ENCODE results near the gene ITGB4.
A peak's percentile ranks its signal among the peaks of the same experiment; 100 is the strongest.
"Not testable (repeated sequence)": the region's sequence is repeated elsewhere in the genome, so short reads cannot be mapped to it uniquely, and the experiment has no call there.

The ITGB4 gene

DNA sequence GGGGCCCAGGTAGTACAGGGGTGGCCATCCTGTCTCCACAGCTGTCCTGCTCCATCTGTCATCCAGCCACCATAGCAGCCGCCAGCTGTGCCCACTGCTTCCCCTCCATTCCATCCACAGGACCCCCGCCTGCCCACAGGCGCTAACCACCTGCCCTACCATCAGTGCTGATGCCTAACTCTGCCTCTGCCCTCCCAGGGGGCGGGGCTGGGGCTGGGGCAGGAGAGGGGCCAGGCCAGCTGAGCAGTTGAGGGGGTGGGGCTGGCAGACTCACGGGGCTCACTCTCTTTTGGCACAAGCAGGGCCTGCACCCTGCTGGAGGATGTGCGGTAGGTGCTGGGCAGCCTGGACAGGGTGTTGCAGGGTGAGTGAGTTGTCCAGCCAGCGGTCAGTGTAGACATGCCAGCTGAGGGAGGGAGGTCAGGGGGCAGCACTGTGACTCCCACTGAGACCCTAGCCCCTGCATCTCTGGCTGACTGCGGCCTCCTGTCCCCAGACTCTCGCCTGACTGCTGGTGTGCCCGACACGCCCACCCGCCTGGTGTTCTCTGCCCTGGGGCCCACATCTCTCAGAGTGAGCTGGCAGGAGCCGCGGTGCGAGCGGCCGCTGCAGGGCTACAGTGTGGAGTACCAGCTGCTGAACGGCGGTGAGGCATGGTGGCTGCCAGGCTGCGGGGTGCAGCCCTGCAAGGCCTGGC lies 34.1 kb downstream of the ITGB4 start:
- DNase-seq = no peak
- H3K9me3 Mint-ChIP-seq = no peaks in the 10 kb centered on the region
- peak overlapping the region; percentile 66 to 72 for H3K4me3 Mint-ChIP-seq
- peak overlapping the region; percentile 45 to 88 for H3K27ac Mint-ChIP-seq
- H3K4me1 Mint-ChIP-seq (ENCODE audit: low read depth in 2 of 2) = peaks cover 10 to 11% of the 10 kb centered on the region in 2 donors
- no peaks in the 10 kb centered on the region for H3K27me3 Mint-ChIP-seq
- peaks cover 6% of the 10 kb centered on the region for H3K36me3 Mint-ChIP-seq (ENCODE audit: insufficient read depth)
- ATAC-seq (replicated peaks) = no peak

- H3K27me3 Mint-ChIP-seq = no peaks in the 10 kb centered on the region
- peaks cover 3% of the 10 kb centered on the region for H3K36me3 Mint-ChIP-seq (ENCODE audit: insufficient read depth)
- ATAC-seq (replicated peaks) (no peak), DNase-seq (no peak)
- H3K4me1 Mint-ChIP-seq (ENCODE audit: low read depth in 2 of 2) = peaks cover 10 to 11% of the 10 kb centered on the region in 2 donors
- no peaks in the 10 kb centered on the region for H3K9me3 Mint-ChIP-seq
- H3K4me3 Mint-ChIP-seq = no peak overlapping the region
- no peak overlapping the region for H3K27ac Mint-ChIP-seq
These were observed 34.7 kb downstream of the ITGB4 start for GRCh38 chr17:75755990-75756389.

DNA sequence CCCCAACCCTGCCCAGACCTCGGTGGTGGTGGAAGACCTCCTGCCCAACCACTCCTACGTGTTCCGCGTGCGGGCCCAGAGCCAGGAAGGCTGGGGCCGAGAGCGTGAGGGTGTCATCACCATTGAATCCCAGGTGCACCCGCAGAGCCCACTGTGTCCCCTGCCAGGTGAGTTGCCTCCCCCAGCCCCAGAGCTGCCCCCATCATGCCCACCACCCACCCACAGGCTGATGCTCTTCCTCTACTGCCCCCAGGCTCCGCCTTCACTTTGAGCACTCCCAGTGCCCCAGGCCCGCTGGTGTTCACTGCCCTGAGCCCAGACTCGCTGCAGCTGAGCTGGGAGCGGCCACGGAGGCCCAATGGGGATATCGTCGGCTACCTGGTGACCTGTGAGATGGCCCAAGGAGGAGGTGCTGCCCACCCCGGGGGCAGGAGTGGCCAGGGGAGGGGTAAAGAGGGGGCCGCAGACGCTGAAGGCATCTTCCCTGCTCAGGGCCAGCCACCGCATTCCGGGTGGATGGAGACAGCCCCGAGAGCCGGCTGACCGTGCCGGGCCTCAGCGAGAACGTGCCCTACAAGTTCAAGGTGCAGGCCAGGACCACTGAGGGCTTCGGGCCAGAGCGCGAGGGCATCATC lies 35.3 kb downstream of the ITGB4 start:
- H3K27ac Mint-ChIP-seq = no peak overlapping the region
- H3K4me1 Mint-ChIP-seq (ENCODE audit: low read depth in 2 of 2) = peaks cover 10 to 11% of the 10 kb centered on the region in 2 donors
- no peak overlapping the region for H3K4me3 Mint-ChIP-seq
- peaks cover 3% of the 10 kb centered on the region for H3K36me3 Mint-ChIP-seq (ENCODE audit: insufficient read depth)
- no peak for ATAC-seq (replicated peaks)
- DNase-seq = no peak
- H3K9me3 Mint-ChIP-seq = no peaks in the 10 kb centered on the region
- H3K27me3 Mint-ChIP-seq = no peaks in the 10 kb centered on the region

DNA sequence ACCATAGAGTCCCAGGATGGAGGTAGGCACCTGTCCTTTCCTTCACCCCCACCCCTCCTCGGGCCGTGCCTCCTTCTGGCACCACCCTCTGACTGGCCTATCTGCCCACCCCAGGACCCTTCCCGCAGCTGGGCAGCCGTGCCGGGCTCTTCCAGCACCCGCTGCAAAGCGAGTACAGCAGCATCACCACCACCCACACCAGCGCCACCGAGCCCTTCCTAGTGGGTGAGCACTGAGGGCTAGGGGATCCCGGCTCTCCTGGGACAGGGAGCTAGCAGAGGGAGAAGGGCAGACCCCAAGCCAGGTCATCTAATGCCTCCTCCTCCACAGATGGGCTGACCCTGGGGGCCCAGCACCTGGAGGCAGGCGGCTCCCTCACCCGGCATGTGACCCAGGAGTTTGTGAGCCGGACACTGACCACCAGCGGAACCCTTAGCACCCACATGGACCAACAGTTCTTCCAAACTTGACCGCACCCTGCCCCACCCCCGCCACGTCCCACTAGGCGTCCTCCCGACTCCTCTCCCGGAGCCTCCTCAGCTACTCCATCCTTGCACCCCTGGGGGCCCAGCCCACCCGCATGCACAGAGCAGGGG lies 35.9 kb downstream of the ITGB4 start:
- H3K36me3 Mint-ChIP-seq (ENCODE audit: insufficient read depth) = peaks cover 3% of the 10 kb centered on the region
- H3K27me3 Mint-ChIP-seq = no peaks in the 10 kb centered on the region

DNA sequence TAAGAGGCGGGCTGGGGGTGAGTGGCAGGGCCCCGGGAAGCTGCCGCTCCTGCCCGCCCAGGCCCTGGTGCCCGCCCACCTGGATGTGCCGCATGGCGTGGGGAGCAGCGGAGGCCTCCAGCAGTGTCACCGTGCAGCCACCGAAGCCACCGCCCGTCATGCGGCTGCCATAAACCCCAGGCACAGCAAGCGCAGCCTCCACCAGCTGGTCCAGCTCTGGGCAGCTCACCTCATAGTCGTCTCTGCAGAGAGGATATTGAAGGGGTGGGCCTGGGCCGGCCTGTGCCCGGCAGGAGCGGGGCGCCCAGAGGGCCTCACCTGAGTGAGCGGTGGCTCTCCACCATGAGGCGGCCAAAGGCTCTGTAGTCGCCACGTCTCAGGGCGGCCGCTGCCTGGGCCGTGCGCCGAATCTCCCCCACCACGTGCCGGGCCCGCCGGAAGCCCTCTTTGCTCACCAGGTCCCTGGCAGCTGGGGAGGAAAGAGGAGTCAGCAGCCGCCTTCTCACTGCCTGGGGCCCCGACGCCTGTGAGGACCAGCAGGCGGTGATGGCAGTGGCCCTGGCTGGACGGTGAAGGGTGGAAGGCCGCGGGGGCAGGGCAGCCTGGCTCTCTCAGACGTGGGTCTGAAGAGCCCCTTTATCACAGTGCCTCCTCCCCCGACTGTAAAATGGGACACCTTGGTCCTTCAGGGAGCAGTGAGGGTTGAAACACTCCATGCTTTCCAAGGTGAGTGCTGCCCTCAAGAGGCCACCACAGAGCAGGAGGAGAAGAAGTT lies 37.1 kb downstream of the ITGB4 start:
- DNase-seq (no peak), ATAC-seq (replicated peaks) (no peak)
- Mint-ChIP-seq H3K27me3 (no peaks in the 10 kb centered on the region), H3K4me1 (ENCODE audit: low read depth in 2 of 2) (peaks cover 15% of the 10 kb centered on the region in 2 donors), H3K4me3 (no peak overlapping the region), H3K9me3 (no peaks in the 10 kb centered on the region), H3K36me3 (ENCODE audit: insufficient read depth) (peaks cover 3% of the 10 kb centered on the region), H3K27ac (no peak overlapping the region)

More for the DNA sequence above, 35.9 kb downstream of the ITGB4 start:
- H3K4me3 Mint-ChIP-seq = no peak overlapping the region
- DNase-seq (no peak), ATAC-seq (replicated peaks) (no peak)
- no peak overlapping the region for H3K27ac Mint-ChIP-seq
- peaks cover 10 to 11% of the 10 kb centered on the region in 2 donors for H3K4me1 Mint-ChIP-seq (ENCODE audit: low read depth in 2 of 2)
- H3K9me3 Mint-ChIP-seq = no peaks in the 10 kb centered on the region

DNA sequence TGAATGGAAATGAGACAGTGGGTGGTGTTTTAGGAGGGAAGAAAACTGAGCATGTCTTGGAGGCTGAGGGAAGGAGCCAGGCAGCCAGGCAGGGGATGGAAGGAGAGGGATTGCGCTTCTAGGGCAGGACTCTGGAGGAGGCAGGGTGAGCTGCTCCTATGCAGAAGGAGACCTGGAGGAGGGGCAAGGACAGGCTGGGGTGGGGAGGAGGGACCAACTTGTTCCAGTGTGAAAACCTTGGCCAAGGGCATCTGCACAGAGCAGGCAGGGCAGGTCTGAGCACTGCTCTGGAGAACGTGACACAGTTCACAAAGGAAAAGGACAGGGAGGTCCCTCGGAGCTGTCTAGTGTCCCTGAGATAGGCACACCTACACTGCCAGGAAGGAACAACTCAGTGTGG lies 38.2 kb downstream of the ITGB4 start:
- H3K9me3 Mint-ChIP-seq = no peaks in the 10 kb centered on the region
- no peak overlapping the region for H3K27ac Mint-ChIP-seq
- H3K4me1 Mint-ChIP-seq (ENCODE audit: low read depth in 2 of 2) = peaks cover 15 to 21% of the 10 kb centered on the region in 2 donors
- no peak for ATAC-seq (replicated peaks)
- H3K36me3 Mint-ChIP-seq (ENCODE audit: insufficient read depth) = peaks cover 3% of the 10 kb centered on the region
- no peak overlapping the region for H3K4me3 Mint-ChIP-seq
- no peak for DNase-seq
- H3K27me3 Mint-ChIP-seq = no peaks in the 10 kb centered on the region

GRCh38 chr17:75759978-75760640 lies 38.9 kb downstream of the ITGB4 start:
- H3K4me3 Mint-ChIP-seq; ATAC-seq (replicated peaks); H3K36me3 Mint-ChIP-seq (ENCODE audit: insufficient read depth); H3K27ac Mint-ChIP-seq; H3K27me3 Mint-ChIP-seq; H3K9me3 Mint-ChIP-seq; DNase-seq: not testable (repeated sequence)
- H3K4me1 Mint-ChIP-seq (ENCODE audit: low read depth in 2 of 2) = peaks cover 8 to 17% of the 10 kb centered on the region in 2 donors

GRCh38 chr17:75762513-75763268 lies 41.4 kb downstream of the ITGB4 start:
- DNase-seq (no peak), ATAC-seq (replicated peaks) (no peak)
- Mint-ChIP-seq H3K27me3 (no peaks in the 10 kb centered on the region), H3K4me3 (peak overlapping the region; percentile 62 to 65), H3K4me1 (ENCODE audit: low read depth in 2 of 2) (peaks cover 8 to 17% of the 10 kb centered on the region in 2 donors), H3K36me3 (ENCODE audit: insufficient read depth) (peaks cover 3% of the 10 kb centered on the region), H3K27ac (peak overlapping the region; percentile 41 to 68), H3K9me3 (no peaks in the 10 kb centered on the region)

DNA sequence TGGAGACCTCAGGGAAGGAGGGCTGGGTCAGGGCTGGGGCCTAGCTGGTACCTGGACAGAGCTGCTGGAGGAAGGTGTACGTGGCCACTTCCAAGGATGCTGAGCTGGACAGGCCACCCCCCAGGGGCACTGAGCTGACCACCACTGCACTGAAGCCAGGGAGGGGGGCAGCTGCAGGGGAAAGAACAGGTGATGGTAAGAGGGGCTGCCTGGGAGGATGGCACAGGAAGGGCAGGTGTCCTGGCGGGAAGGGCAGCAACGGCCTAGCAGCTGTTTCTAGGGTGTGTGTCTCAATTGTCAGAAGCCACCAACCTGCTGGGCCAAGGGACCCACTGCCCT lies 42.0 kb downstream of the ITGB4 start:
- Mint-ChIP-seq H3K4me3 (peak overlapping the region; percentile 27 to 65), H3K9me3 (no peaks in the 10 kb centered on the region), H3K27ac (peak overlapping the region; percentile 41 to 68), H3K4me1 (ENCODE audit: low read depth in 2 of 2) (peaks cover 8 to 17% of the 10 kb centered on the region in 2 donors), H3K27me3 (no peaks in the 10 kb centered on the region), H3K36me3 (ENCODE audit: insufficient read depth) (peaks cover 3% of the 10 kb centered on the region)
- no peak for ATAC-seq (replicated peaks)
- no peak for DNase-seq

DNA sequence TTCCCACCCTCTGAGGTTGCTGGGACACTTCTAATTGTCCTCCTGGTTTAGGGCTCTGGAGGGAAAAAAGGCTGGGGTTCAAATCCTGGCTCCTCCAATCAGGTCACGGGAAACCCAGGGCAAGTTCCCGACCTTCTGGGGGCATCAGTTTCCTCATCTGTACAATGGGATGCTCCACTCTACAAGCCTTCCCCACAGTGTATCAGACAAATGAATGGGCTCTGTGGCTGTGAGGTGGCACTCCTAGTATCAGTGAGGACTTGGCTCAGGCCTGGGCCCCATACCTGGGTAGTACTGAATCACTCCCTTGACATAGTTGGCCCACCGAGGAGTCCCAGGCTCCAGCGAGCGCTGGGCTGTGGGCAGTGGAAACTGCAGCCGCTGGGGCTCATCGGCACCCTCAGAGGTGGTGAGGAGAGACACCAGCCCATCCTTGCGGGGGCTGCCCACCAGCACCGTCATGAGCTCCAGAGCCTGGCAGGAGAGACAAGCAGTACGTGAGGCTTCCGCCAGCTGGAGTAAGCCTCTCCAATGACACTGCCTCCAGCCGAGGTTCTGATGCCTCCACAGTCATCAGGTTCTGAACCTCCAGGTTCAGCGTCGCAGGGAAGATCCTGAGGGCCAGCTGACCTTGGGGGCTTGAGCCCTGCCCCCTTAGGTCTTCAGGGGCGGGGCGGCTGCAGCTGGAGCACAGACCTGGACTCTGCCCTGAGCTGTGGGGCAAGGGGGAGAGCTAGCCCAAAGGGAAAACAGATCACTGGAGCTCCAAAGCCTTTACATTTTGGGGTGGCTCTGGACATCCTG lies 42.6 kb downstream of the ITGB4 start:
- no peaks in the 10 kb centered on the region for H3K9me3 Mint-ChIP-seq
- no peak for DNase-seq
- peaks cover 3% of the 10 kb centered on the region for H3K36me3 Mint-ChIP-seq (ENCODE audit: insufficient read depth)
- H3K27me3 Mint-ChIP-seq = no peaks in the 10 kb centered on the region
- H3K27ac Mint-ChIP-seq = peak overlapping the region in 1 of 2 donors; percentile 44
- peaks cover 8 to 17% of the 10 kb centered on the region in 2 donors for H3K4me1 Mint-ChIP-seq (ENCODE audit: low read depth in 2 of 2)
- peak overlapping the region; percentile 72 to 80 for H3K4me3 Mint-ChIP-seq
- ATAC-seq (replicated peaks) = no peak

GRCh38 chr17:75764417-75764710 lies 43.1 kb downstream of the ITGB4 start:
- H3K4me3 Mint-ChIP-seq = peak overlapping the region; percentile 72 to 80
- peak overlapping the region; percentile 17 to 44 for H3K27ac Mint-ChIP-seq
- no peaks in the 10 kb centered on the region for H3K9me3 Mint-ChIP-seq
- peaks cover 8 to 17% of the 10 kb centered on the region in 2 donors for H3K4me1 Mint-ChIP-seq (ENCODE audit: low read depth in 2 of 2)
- H3K36me3 Mint-ChIP-seq (ENCODE audit: insufficient read depth) = no peaks in the 10 kb centered on the region
- DNase-seq (no peak), ATAC-seq (replicated peaks) (no peak)
- H3K27me3 Mint-ChIP-seq = no peaks in the 10 kb centered on the region

Measured in effector memory CD8-positive, alpha-beta T cell (primary cell).